ENCODE results near the gene ARMC9. TPM values are rescaled to one million over a fixed set of nuclear protein-coding genes. Genes with fewer than 3 reads are reported as not detected.

The ARMC9 gene
- total RNA-seq: 16.3 and 45.0 TPM in 2 replicates

GRCh38 chr2:231198291-231199173, at the start of gene ARMC9:
TSS of gene ARMC9 (plus strand) at chr2:231198631. CDS start at chr2:231206239, 7,608 bp downstream.

GRCh38 chr2:231395188-231396057, 197.0 kb downstream of the ARMC9 start, which contains the start of gene B3GNT7:
TSS of gene B3GNT7 (plus strand) at chr2:231395710. CDS start at chr2:231395804, 94 bp downstream.

Other genes starting within 250 kb of the ARMC9 start
- not detected in 2 replicates for gene SPATA3, start 202.5 kb upstream of the ARMC9 start, total RNA-seq
- under 0.01 and 0.16 TPM in 2 replicates for gene C2orf72, start 161.1 kb upstream of the ARMC9 start, total RNA-seq
- 36.1 and 84.2 TPM in 2 replicates for gene PSMD1, start 141.8 kb upstream of the ARMC9 start, total RNA-seq
- gene HTR2B, start 73.6 kb upstream of the ARMC9 start, total RNA-seq: 0.33 and 2.0 TPM in 2 replicates
- 7.0 and 9.9 TPM in 2 replicates for gene B3GNT7, start 197.1 kb downstream of the ARMC9 start, total RNA-seq